ENCODE results near the gene TENT4B.
"Not testable (repeated sequence)": the region's sequence is repeated elsewhere in the genome, so short reads cannot be mapped to it uniquely, and the experiment has no call there.

The TENT4B gene

DNA sequence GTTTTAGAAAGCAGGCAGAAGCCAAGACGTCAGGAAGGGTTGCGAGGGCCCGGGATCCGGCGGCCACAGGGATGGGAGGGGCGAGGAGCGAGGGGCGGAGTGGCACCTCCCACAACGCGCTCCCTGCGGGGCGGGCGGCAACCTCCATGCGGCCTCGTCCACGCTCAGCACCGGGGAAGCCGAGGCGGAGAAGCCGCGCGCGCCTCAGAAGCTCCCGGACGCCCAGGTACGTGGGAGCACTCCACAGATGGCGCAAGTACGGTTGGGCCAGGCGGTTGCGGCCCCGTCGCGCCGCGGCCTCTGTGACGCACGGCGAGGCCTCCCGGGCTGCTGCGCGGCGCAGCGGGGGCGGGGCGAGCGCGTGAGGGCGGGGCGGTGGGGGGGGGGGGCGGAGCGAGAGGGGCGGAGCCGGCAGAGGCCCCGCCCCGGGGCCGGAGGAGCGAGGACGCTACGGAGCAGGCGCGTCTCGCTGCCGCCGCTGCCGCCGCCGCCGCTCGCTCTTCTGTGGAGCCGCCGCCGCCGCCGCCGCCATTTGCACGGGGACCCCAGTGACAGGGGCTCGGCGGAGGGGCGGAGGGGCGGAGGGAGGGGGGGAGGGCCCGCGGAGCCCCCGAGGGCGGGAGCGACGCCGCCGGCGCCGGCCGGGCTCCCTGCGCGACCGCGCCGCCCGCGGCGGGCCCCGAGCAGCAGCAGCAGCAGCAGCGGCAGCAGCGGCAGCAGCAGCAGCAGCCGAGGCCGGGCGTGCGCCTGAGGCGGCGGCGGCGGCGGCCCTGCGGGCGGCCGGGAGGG lies at the start of gene TENT4B:
Gene TENT4B, plus strand, starts transcription at position 500 of the 789 bp plus-strand sequence. CDS start 316 bp downstream, outside the sequence.
- peak; percentile 97 for DNase-seq

DNA sequence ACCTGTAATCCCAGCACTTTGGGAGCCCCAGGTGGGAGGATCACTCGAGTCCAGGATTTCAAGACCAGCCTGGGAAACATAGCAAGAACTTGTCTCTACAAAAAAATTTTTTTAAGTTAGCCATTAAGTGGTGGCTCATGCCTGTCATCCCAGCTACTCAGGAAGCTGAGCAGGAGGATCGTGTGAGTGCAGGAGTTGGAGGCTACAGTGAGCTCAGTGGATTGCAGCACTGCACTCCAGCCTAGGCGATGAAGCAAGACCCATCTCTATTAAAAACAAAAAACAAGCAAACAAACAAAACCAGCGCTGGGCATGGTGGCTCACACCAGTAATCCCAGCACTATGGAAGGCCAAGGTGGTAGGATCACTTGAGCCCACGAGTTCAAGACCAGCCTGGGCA lies 49.3 kb upstream of the TENT4B start:
- DNase-seq, result no peak

DNA sequence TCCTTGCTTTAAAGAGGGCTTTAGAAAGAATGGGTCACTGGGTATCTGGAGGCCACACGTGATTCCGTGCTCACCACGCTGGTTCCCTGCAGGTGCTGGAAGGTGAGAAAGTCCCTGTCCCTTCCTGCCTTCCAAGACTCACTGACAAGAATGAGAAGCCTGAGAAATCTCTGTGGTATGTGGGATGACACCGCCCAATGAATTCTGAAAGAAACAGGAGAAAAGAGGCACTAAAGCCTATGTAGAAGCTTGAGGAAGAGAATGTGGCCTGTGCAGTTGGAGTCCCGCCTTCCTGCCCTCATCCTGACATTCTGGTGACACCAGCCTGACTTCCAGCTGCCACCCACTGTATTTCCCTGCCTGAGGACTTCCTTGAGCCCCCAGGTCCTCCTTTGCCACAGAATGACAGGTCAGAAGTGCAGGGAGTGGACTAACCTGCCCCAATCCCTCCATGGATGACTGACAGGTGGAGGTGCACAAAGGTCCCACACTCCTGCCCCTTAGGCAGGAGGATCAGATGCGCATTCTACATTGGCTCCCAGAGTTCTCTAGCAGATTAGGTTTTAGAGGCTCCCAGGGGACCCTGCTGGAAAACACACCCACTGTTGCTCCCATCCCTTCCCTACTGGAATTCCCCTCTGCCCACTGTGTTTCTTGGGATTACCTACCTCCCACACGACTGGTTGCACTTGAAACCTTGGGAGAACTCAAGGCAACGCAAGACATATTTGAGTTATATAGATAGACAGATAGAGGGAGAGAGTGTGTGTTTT lies 38.6 kb upstream of the TENT4B start:
- DNase-seq, result no peak

DNA sequence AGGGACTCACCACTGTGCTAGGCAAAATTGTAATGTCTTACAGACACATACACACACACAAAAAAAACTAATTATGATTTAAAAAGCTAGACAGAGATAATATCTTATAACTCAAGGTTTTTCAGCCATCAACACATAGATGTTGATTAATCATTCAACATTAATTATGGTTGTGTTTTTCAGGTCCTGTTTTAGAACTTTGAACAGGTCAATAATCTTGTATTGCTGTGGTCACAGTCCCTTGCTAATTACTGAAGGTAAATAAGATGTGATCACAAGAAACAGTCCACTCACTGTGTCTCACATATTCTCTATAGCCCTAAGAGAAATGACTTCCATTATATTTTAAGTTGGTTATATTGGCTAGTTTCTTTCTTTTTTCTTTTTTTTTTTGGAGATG lies 32.4 kb upstream of the TENT4B start:
- no peak for DNase-seq

DNA sequence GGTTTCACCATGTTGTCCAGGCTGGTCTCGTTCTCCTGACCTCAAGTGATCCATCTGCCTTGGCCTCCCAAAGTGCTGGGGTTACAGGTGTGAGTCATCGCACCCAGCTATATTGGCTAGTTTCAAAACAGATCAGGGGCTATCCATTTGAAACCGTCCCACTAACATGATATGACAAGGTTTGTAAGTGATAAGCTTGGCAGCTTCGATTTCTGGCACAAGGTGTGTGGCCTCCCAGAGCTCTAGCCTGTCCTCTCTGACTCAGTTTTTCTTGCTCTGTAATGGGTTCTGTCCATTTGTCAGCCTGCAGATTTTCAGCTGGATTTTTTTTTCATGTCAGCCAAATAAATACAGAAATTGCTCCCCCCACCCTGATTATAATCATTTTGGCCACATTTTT lies 31.8 kb upstream of the TENT4B start:
- no peak for DNase-seq

DNA sequence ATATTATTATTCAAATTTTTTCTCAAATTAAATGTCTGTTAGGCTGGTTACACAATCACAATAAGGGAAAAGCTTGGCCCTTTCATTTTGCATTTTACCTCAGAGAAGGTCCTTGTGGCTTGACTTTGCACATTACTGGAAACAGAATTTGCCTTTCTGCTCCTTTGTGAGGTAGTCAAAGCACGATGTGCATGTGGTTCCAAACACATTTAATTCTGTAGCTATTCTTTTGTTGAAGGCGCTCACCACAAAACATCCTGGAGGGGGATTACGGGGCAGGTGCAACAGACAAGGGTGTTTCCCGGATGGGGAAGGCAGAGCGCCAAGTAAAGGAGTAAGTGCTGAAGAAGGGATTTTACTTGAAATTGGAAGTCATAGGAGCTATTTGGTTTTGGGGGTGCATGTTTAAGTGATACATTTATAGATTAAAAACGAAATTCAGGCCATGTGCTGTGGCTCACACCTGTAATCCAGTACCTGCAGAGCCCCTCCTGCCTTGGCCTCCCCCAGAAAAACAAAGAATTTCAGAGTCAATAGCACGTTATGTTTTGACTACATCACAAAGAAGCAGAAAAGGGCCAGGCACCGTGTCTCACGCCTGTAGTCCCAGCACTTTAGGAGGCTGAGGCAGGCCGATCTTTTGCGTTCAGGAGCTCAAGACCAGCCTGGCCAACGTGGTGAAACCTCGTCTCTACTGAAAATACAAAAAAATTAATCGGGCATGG lies 31.2 kb upstream of the TENT4B start:
- DNase-seq, result no peak

DNA sequence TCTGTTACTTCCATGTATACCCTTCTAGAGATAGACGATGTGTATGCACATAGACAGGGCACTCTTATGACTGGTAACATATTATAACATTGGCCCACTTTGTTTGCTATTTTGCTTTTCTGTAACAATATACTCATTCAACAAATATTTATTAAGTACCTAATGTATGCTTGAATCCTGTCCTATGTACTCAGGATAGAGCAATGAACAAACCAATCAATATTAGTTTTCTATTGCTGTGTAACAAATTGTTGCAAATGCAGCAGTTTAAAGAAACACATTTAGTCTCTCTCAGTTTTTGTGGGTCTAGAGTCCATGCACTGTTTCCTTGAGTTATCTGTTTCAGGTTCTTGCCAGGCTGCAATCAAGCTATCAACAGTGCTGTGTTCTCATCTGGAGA lies 29.7 kb upstream of the TENT4B start:
- no peak for DNase-seq

DNA sequence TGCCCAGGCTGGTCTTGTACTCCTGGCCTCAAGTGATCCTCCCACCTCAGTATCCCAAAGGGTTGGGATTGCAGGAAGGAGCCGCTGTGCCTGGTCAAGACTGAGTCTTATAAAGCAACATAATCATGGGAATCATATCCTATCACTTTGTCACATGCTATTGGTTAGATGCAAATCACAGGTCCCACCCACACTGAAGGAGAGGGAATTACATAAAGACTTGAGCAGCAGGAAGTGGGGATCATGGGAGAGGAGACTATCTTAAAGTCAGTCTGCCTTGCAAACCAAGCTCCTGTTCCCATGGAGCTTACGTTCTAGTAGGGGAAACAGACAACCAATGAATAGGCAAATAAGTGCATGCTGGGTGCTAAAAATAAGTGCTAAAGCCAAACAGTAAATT lies 28.3 kb upstream of the TENT4B start:
- DNase-seq, result no peak

DNA sequence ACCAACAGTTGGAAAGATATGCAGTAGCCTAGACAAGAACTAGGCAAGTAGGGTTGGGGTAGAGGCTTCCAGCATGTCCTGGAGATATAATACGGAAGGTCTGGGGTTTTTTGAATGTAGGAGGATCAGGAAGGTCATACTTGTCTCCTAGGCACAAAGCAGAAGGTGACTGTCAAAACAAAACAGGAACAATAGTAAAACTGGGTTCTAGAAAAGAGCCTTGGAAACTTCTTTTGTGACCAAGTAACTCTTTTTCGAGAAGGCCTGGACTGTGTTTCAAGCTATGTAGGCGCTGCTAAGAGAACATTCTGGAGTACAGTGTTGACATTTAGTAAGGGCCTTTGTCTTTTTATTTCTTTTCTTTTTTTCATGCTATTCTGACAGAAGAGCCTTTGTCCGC lies 26.9 kb upstream of the TENT4B start:
- no peak for DNase-seq

DNA sequence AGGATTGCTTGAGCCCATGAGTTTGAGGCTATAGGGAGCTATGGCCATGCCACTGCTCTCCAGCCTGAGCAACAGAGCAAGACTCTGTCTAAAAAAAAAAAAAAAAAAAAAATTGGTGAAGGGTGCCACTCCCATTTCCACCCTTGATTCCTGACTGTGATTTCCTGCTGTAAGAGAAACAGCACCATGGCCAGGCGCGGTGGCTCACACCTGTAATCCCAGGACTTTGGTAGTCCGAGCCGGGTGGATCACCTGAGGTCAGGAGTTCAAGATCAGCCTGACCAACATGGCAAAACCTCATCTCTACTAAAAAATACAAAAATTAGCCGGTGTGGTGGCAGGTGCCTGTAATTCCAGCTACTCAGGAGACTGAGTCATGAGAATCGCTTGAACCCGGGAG lies 20.5 kb upstream of the TENT4B start:
- not testable (repeated sequence) for DNase-seq

DNA sequence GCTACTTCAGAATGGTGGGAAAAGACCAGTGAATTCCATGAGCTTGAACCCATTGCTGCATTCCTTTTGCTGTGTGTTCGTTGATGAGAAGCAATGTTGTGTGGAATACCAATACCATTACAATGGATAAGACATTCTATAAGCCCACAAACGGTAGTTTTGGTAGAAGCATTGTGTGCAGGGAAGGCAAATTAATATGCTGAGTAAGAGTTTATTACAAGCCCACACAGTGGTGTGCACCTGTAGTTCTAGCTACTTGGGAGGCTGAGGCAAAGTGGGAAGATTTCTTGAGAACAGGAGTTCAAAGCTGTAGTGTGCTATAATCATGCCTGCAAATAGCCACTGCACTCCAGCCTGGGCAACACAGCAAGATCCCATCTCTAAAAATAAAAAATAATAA lies 19.9 kb upstream of the TENT4B start:
- no peak for DNase-seq

DNA sequence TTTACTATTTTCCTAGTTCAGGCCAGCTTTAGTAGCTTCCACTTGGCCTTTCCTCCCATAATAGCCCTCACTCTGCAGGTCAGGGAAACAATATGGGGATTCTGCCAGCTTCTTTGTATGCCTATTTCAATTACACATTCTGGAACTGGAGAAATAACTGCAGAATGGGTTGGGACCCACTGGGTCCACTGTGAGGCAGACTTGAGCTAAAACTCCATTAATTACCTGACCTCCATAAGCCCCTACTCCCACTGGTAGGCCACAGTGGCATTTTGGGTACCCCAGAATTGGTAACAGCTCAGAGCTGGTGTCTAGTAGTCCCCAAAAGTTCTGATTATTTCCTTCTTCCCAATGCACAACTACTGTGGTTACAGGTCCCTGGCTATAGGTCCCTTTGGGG lies 16.7 kb upstream of the TENT4B start:
- DNase-seq, result no peak

DNA sequence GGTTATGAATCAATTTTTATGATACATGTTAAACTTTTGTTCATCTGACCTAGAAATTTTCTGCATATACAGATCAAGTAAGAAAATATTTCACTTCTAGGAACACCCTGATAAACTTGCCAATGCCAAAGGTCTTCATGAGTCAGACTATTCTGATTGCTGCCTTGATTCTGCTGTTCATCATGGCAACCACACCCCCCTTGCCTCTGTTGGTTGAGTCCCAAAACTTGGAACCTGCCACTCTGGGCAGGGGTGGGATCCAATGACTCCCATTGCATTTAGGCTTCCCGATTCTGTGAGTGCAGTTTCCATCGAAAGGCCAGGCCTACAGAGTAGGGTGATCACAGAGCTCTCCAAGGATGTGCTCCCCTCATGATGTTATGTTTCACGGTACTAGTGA lies 15.8 kb upstream of the TENT4B start:
- DNase-seq, result no peak

DNA sequence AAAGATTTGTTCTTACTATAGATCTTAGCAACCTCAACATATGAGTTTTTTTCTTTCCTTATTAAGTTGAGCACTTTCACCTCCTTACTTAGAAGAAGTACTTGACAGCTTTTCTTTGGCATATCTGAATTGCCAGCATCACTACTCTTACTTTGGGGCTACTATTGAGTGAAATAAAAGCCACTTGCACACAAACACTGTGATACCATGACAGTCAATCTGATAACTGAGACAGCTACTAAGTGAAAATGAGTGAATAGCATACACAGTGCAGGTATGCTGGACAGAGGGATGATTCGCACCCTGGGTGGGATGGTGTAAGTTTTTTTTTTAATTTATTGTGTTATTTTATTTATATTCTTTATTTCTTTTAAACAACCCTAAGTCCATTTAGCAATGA lies 13.5 kb upstream of the TENT4B start:
- no peak for DNase-seq

DNA sequence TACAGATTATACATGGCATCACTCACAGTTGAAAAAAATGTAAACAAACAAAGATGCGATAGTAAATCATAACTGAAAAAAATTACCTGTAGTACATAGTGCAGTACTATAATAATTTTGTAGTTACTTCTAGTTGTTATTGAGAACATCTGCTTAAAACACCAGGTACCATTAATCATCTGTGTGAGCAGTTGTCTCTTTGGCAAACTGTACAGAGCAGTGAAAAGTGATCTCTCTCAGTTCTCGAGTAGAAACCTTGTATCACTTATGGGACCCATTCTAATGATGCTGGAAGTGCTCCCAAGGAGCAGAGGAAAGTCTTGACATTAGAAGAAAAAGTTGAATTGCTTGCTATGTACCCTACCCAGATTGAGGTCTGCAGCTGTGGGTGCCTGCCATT lies 8.9 kb upstream of the TENT4B start:
- no peak for DNase-seq

DNA sequence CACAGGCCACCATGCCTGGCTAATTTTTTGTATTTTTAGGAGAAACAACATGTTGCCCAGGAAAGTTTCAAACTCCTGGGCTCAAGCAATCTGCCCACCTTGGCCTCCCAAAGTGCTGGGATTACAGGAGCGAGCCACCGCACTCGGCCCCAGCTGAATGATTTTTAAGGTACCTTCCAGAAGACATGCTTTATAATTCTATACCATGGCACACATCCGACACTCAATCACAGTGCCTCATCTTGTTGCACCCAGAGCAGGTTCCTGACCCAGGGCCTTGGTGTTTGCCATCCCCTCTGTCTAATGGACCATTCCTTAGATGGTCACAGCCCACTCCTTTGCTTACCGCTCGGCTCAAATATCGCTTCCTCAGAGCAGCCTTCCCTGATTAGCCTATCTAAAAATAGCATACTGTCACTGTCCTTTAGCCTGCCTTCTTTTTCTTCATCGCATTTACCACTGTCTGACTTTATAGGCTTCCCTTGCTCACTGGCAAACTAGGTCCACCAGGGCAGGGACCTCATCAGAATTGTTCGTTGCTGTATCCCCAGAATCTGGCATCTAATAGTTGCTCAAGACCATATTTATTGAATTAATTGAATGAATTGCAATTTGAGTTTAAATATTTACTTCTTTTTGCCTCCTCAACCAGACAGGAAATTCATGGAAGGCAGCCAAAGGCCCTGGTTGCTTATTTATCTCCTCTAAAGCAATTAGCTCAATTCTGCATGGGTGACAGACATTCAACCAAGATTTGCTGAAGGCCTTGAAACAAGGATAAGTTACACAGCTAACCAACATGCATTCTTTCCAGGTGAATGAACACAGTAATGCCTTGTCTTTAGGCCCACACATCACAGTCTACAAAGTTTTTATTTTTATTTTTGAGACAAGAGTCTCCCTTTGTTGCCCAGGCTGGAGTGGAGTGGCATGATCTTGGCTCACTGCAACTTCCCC lies 6.3 kb upstream of the TENT4B start:
- DNase-seq, result no peak

DNA sequence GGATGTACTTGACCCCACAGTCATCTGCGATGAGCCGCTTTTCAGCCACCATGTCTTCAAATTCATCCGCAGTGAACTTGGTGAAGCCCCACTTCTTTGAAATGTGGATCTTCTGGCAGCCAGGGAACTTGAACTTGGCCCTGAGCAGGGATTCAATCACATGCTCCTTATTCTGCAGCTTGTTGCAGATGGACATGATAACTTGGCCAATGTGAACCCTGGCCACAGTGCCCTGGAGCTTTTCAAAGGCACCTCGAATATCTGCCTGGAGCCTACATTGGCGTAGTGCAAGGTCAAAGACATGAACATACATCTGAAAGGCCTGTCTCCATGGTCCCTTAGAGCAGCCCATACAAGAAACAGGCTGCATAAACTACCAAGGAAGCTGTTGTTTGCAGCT lies 1.8 kb upstream of the TENT4B start:
- no peak for DNase-seq

DNA sequence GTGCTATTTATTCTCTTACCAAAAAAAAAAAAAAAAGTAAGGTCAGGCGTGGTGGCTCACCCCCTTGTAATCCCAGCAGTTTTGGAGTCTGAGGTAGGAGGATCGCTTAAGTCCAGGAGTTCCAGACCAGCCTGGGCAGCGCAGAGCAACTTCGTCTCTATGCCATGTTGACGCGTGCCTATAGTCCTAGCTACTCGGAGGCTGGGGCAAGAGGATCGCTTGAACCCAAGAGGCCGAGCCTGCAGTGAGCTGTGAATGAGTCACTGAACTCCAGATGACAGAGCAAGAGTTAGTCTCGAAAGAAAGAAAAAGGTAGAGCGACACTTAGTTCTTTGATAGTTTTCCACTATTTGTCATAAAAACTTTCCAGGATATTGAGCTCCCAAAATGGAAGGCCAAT lies 1.4 kb upstream of the TENT4B start:
- DNase-seq, result no peak

DNA sequence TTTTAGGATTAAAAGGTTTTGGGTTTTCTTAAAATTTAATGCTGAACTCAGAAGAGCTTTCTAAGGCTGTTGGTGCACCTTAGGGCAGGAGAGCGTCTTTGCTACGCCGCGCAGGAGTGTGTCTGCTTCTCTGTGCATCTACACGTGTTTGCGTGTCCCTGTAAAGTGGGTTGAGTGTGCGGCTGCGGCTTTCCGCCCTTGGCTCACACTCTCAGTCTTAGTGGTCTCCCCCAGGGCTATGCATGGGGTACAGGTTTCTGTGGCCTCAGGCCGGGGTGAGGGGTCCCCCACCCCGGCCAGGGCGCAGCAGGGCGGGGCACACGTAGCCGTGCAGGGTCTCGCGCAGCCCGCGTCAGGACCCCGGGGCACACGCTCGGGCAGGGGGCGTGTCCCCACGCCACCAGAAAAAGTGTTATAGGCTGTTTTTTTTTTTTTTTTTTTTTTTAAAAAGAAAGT lies 727 bp upstream of the TENT4B start:
- no peak for DNase-seq

DNA sequence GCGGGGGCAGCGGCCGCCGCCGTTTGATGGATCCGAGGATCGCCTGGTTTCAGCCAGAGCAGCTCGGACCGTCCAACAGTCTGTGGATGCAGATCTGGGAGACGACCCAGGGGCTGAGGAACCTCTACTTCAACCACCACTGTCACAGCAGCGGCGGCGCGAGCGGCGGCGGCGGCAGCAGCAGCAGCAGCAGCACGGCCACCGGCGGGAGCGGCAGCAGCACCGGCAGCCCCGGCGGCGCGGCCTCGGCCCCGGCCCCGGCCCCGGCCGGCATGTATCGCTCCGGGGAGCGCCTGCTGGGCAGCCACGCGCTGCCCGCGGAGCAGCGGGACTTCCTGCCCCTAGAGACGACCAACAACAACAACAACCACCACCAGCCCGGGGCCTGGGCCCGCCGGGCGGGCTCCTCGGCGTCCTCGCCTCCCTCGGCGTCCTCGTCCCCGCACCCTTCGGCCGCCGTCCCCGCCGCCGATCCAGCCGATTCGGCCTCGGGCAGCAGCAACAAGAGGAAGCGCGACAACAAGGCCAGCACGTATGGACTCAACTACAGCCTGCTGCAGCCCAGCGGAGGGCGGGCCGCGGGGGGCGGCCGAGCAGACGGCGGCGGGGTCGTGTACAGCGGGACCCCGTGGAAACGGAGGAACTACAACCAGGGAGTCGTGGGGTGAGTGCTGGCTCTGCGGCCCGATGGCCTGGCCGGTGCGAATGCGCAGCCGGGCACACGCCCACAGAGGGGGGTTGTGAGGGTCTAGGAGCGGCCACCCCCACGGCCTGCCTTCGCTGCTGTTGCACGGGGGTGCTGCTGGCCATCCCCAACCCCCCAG lies 702 bp downstream of the TENT4B start:
- DNase-seq, result peak; percentile 75

DNA sequence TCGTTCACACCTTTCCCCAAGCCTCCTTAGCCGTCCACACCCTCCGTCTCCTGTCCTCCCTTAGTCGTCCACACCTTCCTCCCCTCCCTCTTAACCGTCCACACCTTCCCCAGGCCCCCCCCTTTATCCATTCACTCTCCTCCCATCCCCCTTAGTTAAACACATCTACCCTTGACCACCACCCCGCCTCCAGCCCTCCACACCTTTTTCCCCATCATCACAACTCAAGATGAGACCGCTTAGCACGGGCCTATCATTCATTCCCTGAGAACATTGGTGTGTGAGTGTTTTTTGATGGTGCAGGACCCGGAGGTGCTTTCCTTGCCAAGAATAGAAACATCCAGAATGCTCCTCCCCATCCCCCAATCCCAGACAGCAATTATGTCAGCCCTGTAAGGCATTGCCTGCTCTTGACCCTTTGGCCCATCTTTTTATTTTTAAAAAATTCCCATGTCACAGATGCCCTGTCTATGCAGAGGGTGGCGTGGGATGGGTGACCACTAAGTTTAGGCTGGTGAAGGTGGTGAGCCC lies 1.4 kb downstream of the TENT4B start:
- no peak for DNase-seq

Data from 8988T (cell line).